Neural cell (in vitro differentiated cells): ENCODE data around the gene ADAP1.

Source experiments
- MXI1 ChIP-seq: fragments of 450-650 bp; conservative IDR thresholded peaks from 2 replicates; pipeline ENCODE4 v1.6.1; 2014; ENCODE audit warnings: antibody characterized with exemption, mild to moderate bottlenecking; ENCODE audit not compliant: poor library complexity, severe bottlenecking
- TAF1 ChIP-seq: IDR thresholded peaks from 2 replicates; pipeline ENCODE4 v1.6.1; 2012; ENCODE audit warnings: low read depth
- TF ChIP-seq, protein P1 (sequence below): fragments of 450-650 bp; IDR thresholded peaks from 2 replicates; pipeline ENCODE4 v1.5.1; 2014; ENCODE audit warnings: antibody characterized with exemption, mild to moderate bottlenecking, moderate library complexity; ENCODE audit not compliant: poor library complexity, severe bottlenecking

DNA sequence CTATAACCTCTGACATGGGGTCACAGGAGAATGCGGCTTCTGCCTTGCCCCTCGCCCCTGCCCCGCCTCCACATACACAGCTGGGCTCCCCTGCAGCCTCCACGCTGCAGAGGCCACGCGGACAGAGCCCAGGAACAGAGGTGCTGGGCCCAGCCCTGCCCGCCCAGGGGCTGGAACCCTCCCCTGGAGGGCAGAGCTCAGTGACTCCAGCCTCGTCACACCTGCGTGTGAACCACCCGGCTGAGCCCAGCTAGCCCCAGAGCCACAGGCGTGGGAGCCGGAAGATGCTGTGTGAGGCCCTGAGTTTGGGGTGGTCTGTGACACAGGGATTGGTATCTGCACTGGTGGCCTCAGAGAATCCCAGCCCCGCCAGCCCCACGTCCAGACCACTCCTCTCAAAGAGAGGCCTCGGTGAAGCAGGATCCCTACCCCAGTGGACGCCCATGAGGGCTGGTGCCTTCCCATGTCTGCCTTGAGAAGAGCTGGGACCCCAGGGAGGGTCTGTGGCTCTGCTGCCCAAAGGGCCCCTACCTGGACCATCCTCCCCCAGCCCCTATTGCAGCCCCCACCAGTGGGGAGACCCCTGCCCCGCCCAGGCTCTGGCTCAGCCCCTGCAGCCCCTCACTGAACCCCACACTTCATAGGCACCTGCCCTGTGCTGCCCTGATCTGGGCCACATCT lies 8.1 kb upstream of the ADAP1 start:
- no peak for TF ChIP-seq MXI1
- TF ChIP-seq, protein P1, sequence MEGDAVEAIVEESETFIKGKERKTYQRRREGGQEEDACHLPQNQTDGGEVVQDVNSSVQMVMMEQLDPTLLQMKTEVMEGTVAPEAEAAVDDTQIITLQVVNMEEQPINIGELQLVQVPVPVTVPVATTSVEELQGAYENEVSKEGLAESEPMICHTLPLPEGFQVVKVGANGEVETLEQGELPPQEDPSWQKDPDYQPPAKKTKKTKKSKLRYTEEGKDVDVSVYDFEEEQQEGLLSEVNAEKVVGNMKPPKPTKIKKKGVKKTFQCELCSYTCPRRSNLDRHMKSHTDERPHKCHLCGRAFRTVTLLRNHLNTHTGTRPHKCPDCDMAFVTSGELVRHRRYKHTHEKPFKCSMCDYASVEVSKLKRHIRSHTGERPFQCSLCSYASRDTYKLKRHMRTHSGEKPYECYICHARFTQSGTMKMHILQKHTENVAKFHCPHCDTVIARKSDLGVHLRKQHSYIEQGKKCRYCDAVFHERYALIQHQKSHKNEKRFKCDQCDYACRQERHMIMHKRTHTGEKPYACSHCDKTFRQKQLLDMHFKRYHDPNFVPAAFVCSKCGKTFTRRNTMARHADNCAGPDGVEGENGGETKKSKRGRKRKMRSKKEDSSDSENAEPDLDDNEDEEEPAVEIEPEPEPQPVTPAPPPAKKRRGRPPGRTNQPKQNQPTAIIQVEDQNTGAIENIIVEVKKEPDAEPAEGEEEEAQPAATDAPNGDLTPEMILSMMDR = no peak
- TF ChIP-seq TAF1 = no peak
